SK-N-SH (cell line): Measurements from ENCODE around the gene CFAP43. TPM values are rescaled to one million over a fixed set of nuclear protein-coding genes. Genes with fewer than 3 reads are reported as not detected.

Source experiments
- CTCF ChIA-PET: fragments of 300-600, 350-600 bp; formaldehyde crosslinking; extraction: SDS; loops from one replicate; lab custom pipeline; 2021; lab: Yijun Ruan, JAX
- POLR2A ChIA-PET: fragments of 350-600 bp; sonication (Branson Sonifier 250); formaldehyde crosslinking; extraction: SDS; loops from one replicate; lab custom pipeline; 2020; ENCODE audit warnings: antibody characterized with exemption, inconsistent platforms; lab: Yijun Ruan, JAX
- DNase-seq: peaks from one replicate; pipeline ENCODE4 v3.0.0; 2012
- H2AFZ ChIP-seq: fragments of 200-600 bp; sonication (generic); 2 replicates; pipeline ENCODE4 v1.8.1; 2016; ENCODE audit warnings: antibody characterized with exemption, mild to moderate bottlenecking, low read depth
- H3F3A ChIP-seq: fragments of 200-600 bp; sonication (generic); replicated peaks from 2 replicates; pipeline ENCODE3; 2016; ENCODE audit warnings: antibody characterized with exemption, mild to moderate bottlenecking; ENCODE audit not compliant: insufficient read depth
- H3K27ac ChIP-seq, 2 experiments: fragments of 200-500 bp in 1 of 2; fragments of 200-600 bp in 1 of 2; sonication (Bioruptor generic) in 1 of 2; sonication (generic), shearing (Covaris generic) in 1 of 2; 2 replicates each; pipeline versions ENCODE4 v1.5.1 to v1.6.1; 2014 to 2016; ENCODE audit warnings: low read depth in 2 of 2, inconsistent platforms in 1 of 2, low read length in 1 of 2, mild to moderate bottlenecking in 1 of 2, mixed read lengths in 1 of 2
- H3K27me3 ChIP-seq: fragments of 200-600 bp; sonication (generic), shearing (Covaris generic); 2 replicates; pipeline ENCODE4 v1.6.1; 2016; ENCODE audit warnings: mixed run types; ENCODE audit not compliant: insufficient read depth
- H3K36me3 ChIP-seq, 2 experiments: fragments of 200-500 bp in 1 of 2; fragments of 200-600 bp in 1 of 2; sonication (Bioruptor generic) in 1 of 2; sonication (generic) in 1 of 2; replicated peaks in 1 of 2; 2 replicates each; pipeline versions ENCODE3 to v1.5.1; 2014 to 2016; ENCODE audit warnings: low read length in 1 of 2, mild to moderate bottlenecking in 1 of 2; ENCODE audit not compliant: insufficient read depth in 2 of 2, control insufficient read depth in 1 of 2
- H3K4me1 ChIP-seq, 2 experiments: fragments of 200-500 bp in 1 of 2; fragments of 200-600 bp in 1 of 2; sonication (Bioruptor generic) in 1 of 2; sonication (generic), shearing (Covaris generic) in 1 of 2; 2 replicates each; pipeline versions ENCODE4 v1.5.1 to v1.6.1; 2014 to 2016; ENCODE audit warnings: low read depth in 1 of 2, low read length in 1 of 2, mixed run types in 1 of 2; ENCODE audit not compliant: insufficient read depth in 2 of 2, control insufficient read depth in 1 of 2
- H3K4me2 ChIP-seq: fragments of 200-600 bp; sonication (generic), shearing (Covaris generic); 2 replicates; pipeline ENCODE4 v1.6.1; 2017; ENCODE audit warnings: mixed run types
- H3K4me3 ChIP-seq, 2 experiments: fragments of 200-500 bp in 1 of 2; fragments of 200-600 bp in 1 of 2; sonication (Bioruptor generic) in 1 of 2; sonication (generic), shearing (Covaris generic) in 1 of 2; 2 replicates each; pipeline versions ENCODE4 v1.5.1 to v1.8.1; 2014 to 2016; ENCODE audit warnings: low read depth in 2 of 2, inconsistent platforms in 1 of 2, low read length in 1 of 2, mild to moderate bottlenecking in 1 of 2, mixed read lengths in 1 of 2, moderate library complexity in 1 of 2
- H3K79me2 ChIP-seq: fragments of 200-600 bp; sonication (generic); 2 replicates; pipeline ENCODE4 v1.8.1; 2017; ENCODE audit warnings: mild to moderate bottlenecking; ENCODE audit not compliant: insufficient read depth
- H3K9ac ChIP-seq: fragments of 200-600 bp; sonication (generic); 2 replicates; pipeline ENCODE4 v1.6.1; 2017; ENCODE audit warnings: mixed run types
- H3K9me2 ChIP-seq: fragments of 200-600 bp; sonication (generic); 2 replicates; pipeline ENCODE4 v1.6.1; 2017; ENCODE audit warnings: mixed run types
- H3K9me3 ChIP-seq: fragments of 200-600 bp; sonication (generic); 2 replicates; pipeline ENCODE4 v1.6.1; 2017; ENCODE audit warnings: mixed run types, mild to moderate bottlenecking, moderate library complexity
- H4K20me1 ChIP-seq: fragments of 200-600 bp; sonication (generic); 2 replicates; pipeline ENCODE4 v1.6.1; 2017; ENCODE audit warnings: mild to moderate bottlenecking, mixed run types; ENCODE audit not compliant: insufficient read depth
- CHD2 ChIP-seq: fragments of 150-350 bp; IDR thresholded peaks from 2 replicates; pipeline ENCODE4 v1.6.1; 2018; ENCODE audit warnings: low read length; ENCODE audit not compliant: partially characterized antibody
- ELF1 ChIP-seq: IDR thresholded peaks from 2 replicates; pipeline ENCODE4 v1.4.0; 2012
- EZH2phosphoT487 ChIP-seq: fragments of 200-600 bp; sonication (generic); IDR thresholded peaks from 2 replicates; pipeline ENCODE4 v1.6.1; 2017; ENCODE audit warnings: low read depth, mixed run types, mild to moderate bottlenecking, antibody characterized with exemption, moderate library complexity, borderline replicate concordance
- GABPA ChIP-seq: IDR thresholded peaks from 2 replicates; pipeline ENCODE4 v1.4.0; 2012; ENCODE audit warnings: low read depth, mild to moderate bottlenecking
- JUND ChIP-seq: IDR thresholded peaks from 2 replicates; pipeline ENCODE4 v1.4.0; 2012
- MXI1 ChIP-seq: IDR thresholded peaks from 2 replicates; pipeline ENCODE4 v1.6.1; 2012; ENCODE audit warnings: mild to moderate bottlenecking, low read depth, low read length, improper control_type of control experiment
- PBX3 ChIP-seq: IDR thresholded peaks from 2 replicates; pipeline ENCODE4; 2012
- REST ChIP-seq: IDR thresholded peaks from 2 replicates; pipeline ENCODE4 v1.6.1; 2012; ENCODE audit warnings: mild to moderate bottlenecking, low read depth, low read length, moderate library complexity
- RFX5 ChIP-seq: IDR thresholded peaks from 2 replicates; pipeline ENCODE4 v1.6.1; 2012; ENCODE audit warnings: mild to moderate bottlenecking, improper control_type of control experiment, low read length
- RXRA ChIP-seq: IDR thresholded peaks from 2 replicates; pipeline ENCODE4 v1.4.0; 2012; ENCODE audit warnings: low read depth, mild to moderate bottlenecking, borderline replicate concordance
- SIN3A ChIP-seq: IDR thresholded peaks from 2 replicates; pipeline ENCODE4 v1.6.1; 2012; ENCODE audit warnings: low read depth, mild to moderate bottlenecking, low read length, moderate library complexity, borderline replicate concordance
- TAF1 ChIP-seq: IDR thresholded peaks from 2 replicates; pipeline ENCODE4 v1.6.1; 2012; ENCODE audit warnings: low read depth, mild to moderate bottlenecking, low read length, moderate library complexity, borderline replicate concordance
- TCF12 ChIP-seq: IDR thresholded peaks from 2 replicates; pipeline ENCODE4 v1.4.0; 2012
- TEAD4 ChIP-seq: IDR thresholded peaks from 2 replicates; pipeline ENCODE4 v1.4.0; 2012; ENCODE audit warnings: mild to moderate bottlenecking, borderline replicate concordance; ENCODE audit not compliant: insufficient read depth
- USF2 ChIP-seq: fragments of 150-350 bp; IDR thresholded peaks from 2 replicates; pipeline ENCODE4 v1.6.1; 2017; ENCODE audit warnings: antibody characterized with exemption, low read length, low read depth, borderline replicate concordance
- YY1 ChIP-seq: IDR thresholded peaks from 2 replicates; pipeline ENCODE4 v1.4.0; 2012; ENCODE audit warnings: low read depth, mild to moderate bottlenecking
- WGBS: methylation state at CpG from one replicate; pipeline ENCODE4 v1.1.6; 2017; ENCODE audit warnings: low lambda C conversion rate; 5-methylcytosine and 5-hydroxymethylcytosine counted together
- polyA plus RNA-seq, 3 experiments: library from polyadenylated mRNA; depleted of rRNA; stranded (reverse); fragments of >200 nt; gene quantifications; 2 replicates each; pipeline ENCODE4 v1.2.3, GENCODE V29; 2012
- TF ChIP-seq, protein P1 (sequence below): fragments of 200-600 bp; sonication (generic); IDR thresholded peaks from 2 replicates; pipeline ENCODE4 v1.6.1; 2017; ENCODE audit warnings: antibody characterized with exemption, mild to moderate bottlenecking, moderate library complexity
- TF ChIP-seq, protein P2 (sequence below): IDR thresholded peaks from 2 replicates; pipeline ENCODE4 v1.4.0; 2012; ENCODE audit warnings: low read depth
- TF ChIP-seq, protein P3 (sequence below): IDR thresholded peaks from 2 replicates; pipeline ENCODE4 v1.4.0; 2012; ENCODE audit warnings: low read depth, borderline replicate concordance

The CFAP43 gene
- polyA plus RNA-seq, 1 of the 3 experiments (the other 2 are of a cell fraction) = 0.35 TPM

- H3K9me2 ChIP-seq = no peaks in the 10 kb centered on the region
- ChIA-PET CTCF (interaction anchor here (3.0 kb wide), 1 partner anchor 17 kb away, joined by 13 read pairs; the partner anchor contains the start of gene SFR1), POLR2A (no interaction called here)
- H3K27ac ChIP-seq = no peak overlapping the region
- H4K20me1 ChIP-seq = no peaks in the 10 kb centered on the region
- no peaks in the 10 kb centered on the region for H3K27me3 ChIP-seq
- H3K79me2 ChIP-seq = no peaks in the 10 kb centered on the region
- TF ChIP-seq MXI1 (no peak), PBX3 (no peak), ELF1 (no peak), CHD2 (no peak), TEAD4 (no peak), GABPA (no peak), EZH2phosphoT487 (no peak), SIN3A (no peak), TCF12 (no peak), JUND (no peak), USF2 (no peak)
- TF ChIP-seq, protein P1, sequence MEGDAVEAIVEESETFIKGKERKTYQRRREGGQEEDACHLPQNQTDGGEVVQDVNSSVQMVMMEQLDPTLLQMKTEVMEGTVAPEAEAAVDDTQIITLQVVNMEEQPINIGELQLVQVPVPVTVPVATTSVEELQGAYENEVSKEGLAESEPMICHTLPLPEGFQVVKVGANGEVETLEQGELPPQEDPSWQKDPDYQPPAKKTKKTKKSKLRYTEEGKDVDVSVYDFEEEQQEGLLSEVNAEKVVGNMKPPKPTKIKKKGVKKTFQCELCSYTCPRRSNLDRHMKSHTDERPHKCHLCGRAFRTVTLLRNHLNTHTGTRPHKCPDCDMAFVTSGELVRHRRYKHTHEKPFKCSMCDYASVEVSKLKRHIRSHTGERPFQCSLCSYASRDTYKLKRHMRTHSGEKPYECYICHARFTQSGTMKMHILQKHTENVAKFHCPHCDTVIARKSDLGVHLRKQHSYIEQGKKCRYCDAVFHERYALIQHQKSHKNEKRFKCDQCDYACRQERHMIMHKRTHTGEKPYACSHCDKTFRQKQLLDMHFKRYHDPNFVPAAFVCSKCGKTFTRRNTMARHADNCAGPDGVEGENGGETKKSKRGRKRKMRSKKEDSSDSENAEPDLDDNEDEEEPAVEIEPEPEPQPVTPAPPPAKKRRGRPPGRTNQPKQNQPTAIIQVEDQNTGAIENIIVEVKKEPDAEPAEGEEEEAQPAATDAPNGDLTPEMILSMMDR = no peak
- TF ChIP-seq, protein P2, sequence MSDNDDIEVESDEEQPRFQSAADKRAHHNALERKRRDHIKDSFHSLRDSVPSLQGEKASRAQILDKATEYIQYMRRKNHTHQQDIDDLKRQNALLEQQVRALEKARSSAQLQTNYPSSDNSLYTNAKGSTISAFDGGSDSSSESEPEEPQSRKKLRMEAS = no peak
- H3K4me2 ChIP-seq = no peak overlapping the region
- no peak overlapping the region for H3K4me3 ChIP-seq
- H2AFZ ChIP-seq = no peak overlapping the region
- peaks cover 13% of the 10 kb centered on the region for H3F3A ChIP-seq
- no peak for DNase-seq
- no peaks in the 10 kb centered on the region for H3K4me1 ChIP-seq
- no peak overlapping the region for H3K9ac ChIP-seq
- no peaks in the 10 kb centered on the region for H3K9me3 ChIP-seq
- WGBS = 70% methylated on average over 2 of the region's 2 CpGs
- no peaks in the 10 kb centered on the region for H3K36me3 ChIP-seq
These were observed 127.2 kb downstream of the CFAP43 start for GRCh38 chr10:104104926-104105325.

DNA sequence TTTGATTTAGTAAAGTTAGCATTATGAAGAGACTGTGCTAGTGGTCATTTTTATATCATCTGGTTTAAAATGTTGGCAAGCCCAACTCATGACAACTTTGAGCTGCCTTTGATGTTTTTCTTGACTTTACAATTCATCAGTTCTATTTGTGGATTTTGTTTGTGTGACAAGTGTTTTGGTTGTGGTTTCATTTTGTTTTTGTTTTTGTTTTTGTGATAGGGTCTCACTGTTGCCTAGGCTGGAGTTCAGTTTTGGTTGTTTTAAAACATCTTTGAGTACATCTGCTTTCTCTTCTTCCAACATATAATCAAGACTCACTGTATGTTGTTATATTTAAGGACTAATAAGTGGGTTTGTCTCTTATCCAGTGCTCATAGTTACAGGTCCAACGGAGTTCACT is 127.7 kb downstream of the CFAP43 start:
- DNase-seq = no peak
- POLR2A ChIA-PET = no interaction called here
- Histone ChIP-seq H3K36me3 (no peaks in the 10 kb centered on the region), H3K9me3 (no peaks in the 10 kb centered on the region), H3K27ac (no peak overlapping the region), H3F3A (peaks cover 8% of the 10 kb centered on the region), H3K4me3 (no peak overlapping the region), H3K27me3 (no peaks in the 10 kb centered on the region), H3K4me2 (no peak overlapping the region), H2AFZ (no peak overlapping the region), H3K9ac (no peak overlapping the region), H3K9me2 (no peaks in the 10 kb centered on the region), H3K79me2 (no peaks in the 10 kb centered on the region), H4K20me1 (no peaks in the 10 kb centered on the region), H3K4me1 (no peaks in the 10 kb centered on the region)
- CTCF ChIA-PET = interaction anchor here (3.0 kb wide), 1 partner anchor 17 kb away, joined by 13 read pairs; the partner anchor contains the start of gene SFR1
- no peak for TF ChIP-seq RXRA
- no peak for TF ChIP-seq MXI1
- TF ChIP-seq TAF1 = no peak
- TF ChIP-seq, protein P3, sequence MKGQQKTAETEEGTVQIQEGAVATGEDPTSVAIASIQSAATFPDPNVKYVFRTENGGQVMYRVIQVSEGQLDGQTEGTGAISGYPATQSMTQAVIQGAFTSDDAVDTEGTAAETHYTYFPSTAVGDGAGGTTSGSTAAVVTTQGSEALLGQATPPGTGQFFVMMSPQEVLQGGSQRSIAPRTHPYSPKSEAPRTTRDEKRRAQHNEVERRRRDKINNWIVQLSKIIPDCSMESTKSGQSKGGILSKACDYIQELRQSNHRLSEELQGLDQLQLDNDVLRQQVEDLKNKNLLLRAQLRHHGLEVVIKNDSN = no peak
- TF ChIP-seq ELF1 = no peak
- no peak for TF ChIP-seq RFX5
- no peak for TF ChIP-seq TEAD4
- TF ChIP-seq JUND = no peak
- TF ChIP-seq, protein P2 = no peak
- TF ChIP-seq REST = no peak
- no peak for TF ChIP-seq YY1
- WGBS = 0% methylated on average over 1 of the region's 1 CpG
